Thyroid gland (tissue), 4 donors: ENCODE results near the gene JAKMIP2.

Experiments
- POLR2A ChIP-seq, 2 donors: fragments of 450-650 bp; IDR thresholded peaks; one replicate each; pipeline ENCODE4 v1.6.1; 2017; ENCODE audit warnings: antibody characterized with exemption in 2 of 2, mild to moderate bottlenecking in 2 of 2, moderate library complexity in 1 of 2
- TF ChIP-seq, protein P1 (sequence below), 6 experiments: fragments of 200-600 bp in 3 of 6; fragments of 450-650 bp in 3 of 6; sonication (generic) in 3 of 6; IDR thresholded peaks; one replicate each; pipeline ENCODE4 v1.5.1; 2016 to 2019; ENCODE audit warnings: antibody characterized with exemption in 6 of 6, mild to moderate bottlenecking in 2 of 6, inconsistent platforms in 1 of 6, moderate library complexity in 1 of 6

DNA sequence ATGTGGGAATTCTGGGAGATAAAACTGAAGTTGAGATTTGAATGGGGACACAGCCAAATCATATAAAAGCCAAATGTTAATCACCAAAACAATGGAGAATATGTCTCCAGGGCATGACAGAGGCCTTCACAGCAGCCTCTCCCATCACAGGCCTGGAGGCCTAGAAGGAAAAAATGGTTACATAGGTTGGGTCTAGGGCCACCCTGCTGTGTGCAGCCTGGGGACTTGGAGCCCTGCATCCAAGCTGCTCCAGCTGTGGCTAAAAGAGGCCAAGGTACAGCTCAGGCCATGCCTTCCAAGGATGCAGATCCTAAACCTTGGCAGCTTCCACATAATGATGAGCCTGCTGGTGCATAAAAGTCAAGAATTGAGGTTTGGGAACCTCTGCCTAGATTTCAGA is 85.1 kb downstream of the JAKMIP2 start:
- TF ChIP-seq, protein P1, sequence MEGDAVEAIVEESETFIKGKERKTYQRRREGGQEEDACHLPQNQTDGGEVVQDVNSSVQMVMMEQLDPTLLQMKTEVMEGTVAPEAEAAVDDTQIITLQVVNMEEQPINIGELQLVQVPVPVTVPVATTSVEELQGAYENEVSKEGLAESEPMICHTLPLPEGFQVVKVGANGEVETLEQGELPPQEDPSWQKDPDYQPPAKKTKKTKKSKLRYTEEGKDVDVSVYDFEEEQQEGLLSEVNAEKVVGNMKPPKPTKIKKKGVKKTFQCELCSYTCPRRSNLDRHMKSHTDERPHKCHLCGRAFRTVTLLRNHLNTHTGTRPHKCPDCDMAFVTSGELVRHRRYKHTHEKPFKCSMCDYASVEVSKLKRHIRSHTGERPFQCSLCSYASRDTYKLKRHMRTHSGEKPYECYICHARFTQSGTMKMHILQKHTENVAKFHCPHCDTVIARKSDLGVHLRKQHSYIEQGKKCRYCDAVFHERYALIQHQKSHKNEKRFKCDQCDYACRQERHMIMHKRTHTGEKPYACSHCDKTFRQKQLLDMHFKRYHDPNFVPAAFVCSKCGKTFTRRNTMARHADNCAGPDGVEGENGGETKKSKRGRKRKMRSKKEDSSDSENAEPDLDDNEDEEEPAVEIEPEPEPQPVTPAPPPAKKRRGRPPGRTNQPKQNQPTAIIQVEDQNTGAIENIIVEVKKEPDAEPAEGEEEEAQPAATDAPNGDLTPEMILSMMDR (IDR thresholded peaks at IDR 0.05): no peak
- no peak for TF ChIP-seq POLR2A (IDR thresholded peaks at IDR 0.05)
